ENCODE results near the gene GPSM1. TPM values are rescaled to one million over a fixed set of nuclear protein-coding genes. Genes with fewer than 3 reads are reported as not detected.

Gene GPSM1
- total and polyA plus RNA-seq, 9 of the 15 experiments (the other 6 are each of a cell fraction or from before 2014, with no cell fraction given) = 0.04 to 14.2 (median 3.1) TPM

DNA sequence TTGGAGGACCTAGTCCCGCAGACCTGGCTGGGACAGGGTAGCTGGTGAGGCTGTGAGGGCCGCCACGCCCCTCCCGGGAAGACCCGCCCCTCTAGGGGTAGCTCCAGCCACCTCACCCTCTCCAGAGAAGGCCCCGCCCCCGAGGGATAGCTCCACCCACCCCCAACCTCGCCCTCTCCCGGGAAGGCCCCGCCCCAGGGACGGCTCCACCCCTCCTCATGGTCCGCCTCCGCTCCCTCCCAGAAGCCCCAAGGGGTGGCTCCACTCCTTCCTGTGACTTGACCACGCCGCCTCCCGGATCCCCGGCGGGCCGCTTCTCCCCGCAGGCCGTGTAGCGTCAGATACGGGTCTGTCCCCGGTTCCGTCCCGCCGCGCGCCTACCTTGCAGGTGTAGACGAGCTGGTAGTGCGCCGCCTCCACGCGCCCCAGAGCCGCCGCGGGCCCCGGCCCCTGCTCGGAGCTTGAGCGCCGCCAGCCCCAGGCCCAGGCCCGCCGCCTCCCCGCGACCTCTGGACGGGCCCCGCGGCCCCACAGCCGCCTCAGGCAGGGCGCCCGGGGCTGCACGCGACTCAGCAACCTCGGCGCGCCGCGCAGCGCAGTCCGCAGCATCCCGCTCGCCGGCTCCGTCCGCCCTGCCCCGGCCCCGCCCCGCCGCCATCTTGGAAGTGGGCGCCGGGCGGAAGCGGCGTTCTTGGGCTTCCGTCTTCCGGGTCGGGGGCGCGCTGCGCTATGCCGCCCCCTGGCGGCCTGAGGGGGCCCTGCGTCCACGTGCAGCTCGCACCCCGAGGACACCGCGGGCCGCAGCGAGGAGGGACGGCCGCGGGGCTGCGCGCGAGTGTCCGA is 36.0 kb downstream of the GPSM1 start, which contains the start of gene DNLZ (continued):
- TF ChIP-seq, protein P1, sequence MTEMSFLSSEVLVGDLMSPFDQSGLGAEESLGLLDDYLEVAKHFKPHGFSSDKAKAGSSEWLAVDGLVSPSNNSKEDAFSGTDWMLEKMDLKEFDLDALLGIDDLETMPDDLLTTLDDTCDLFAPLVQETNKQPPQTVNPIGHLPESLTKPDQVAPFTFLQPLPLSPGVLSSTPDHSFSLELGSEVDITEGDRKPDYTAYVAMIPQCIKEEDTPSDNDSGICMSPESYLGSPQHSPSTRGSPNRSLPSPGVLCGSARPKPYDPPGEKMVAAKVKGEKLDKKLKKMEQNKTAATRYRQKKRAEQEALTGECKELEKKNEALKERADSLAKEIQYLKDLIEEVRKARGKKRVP (CRISPR knock-in tag; IDR thresholded peaks at IDR 0.05) = 0 out of 2 replicates have a peak, but pooled peaks have one; percentile 19
- TF ChIP-seq, protein P2, sequence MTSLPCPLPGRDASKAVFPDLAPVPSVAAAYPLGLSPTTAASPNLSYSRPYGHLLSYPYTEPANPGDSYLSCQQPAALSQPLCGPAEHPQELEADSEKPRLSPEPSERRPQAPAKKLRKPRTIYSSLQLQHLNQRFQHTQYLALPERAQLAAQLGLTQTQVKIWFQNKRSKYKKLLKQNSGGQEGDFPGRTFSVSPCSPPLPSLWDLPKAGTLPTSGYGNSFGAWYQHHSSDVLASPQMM (CRISPR knock-in tag; IDR thresholded peaks at IDR 0.05) = no peak
- TF ChIP-seq, protein P3, sequence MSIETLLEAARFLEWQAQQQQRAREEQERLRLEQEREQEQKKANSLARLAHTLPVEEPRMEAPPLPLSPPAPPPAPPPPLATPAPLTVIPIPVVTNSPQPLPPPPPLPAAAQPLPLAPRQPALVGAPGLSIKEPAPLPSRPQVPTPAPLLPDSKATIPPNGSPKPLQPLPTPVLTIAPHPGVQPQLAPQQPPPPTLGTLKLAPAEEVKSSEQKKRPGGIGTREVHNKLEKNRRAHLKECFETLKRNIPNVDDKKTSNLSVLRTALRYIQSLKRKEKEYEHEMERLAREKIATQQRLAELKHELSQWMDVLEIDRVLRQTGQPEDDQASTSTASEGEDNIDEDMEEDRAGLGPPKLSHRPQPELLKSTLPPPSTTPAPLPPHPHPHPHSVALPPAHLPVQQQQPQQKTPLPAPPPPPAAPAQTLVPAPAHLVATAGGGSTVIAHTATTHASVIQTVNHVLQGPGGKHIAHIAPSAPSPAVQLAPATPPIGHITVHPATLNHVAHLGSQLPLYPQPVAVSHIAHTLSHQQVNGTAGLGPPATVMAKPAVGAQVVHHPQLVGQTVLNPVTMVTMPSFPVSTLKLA (conservative IDR thresholded peaks at IDR 0.05) = peak; percentile 94 to 98
- TF ChIP-seq SNRNP70 (optimal IDR thresholded peaks at IDR 0.05; ENCODE audit: low read depth, low read length) (no peak), NELFE (IDR thresholded peaks at IDR 0.05; ENCODE audit: insufficient read depth, insufficient read length) (no peak), CBX8 (IDR thresholded peaks at IDR 0.05; ENCODE audit: borderline replicate concordance, extremely low read depth, low read depth, low read length, poor library complexity, severe bottlenecking) (no peak), MAFG (tag; conservative IDR thresholded peaks at IDR 0.05) (no peak), STAG1 (CRISPR knock-in tag; IDR thresholded peaks at IDR 0.05; ENCODE audit: borderline replicate concordance) (peak; percentile 19; the same call in 1 of the 2 replicates), KAT7 (CRISPR knock-in tag; IDR thresholded peaks at IDR 0.05; ENCODE audit: borderline replicate concordance) (peak; percentile 59; the same call in 1 of the 2 replicates), ZNF75A (CRISPR knock-in tag; IDR thresholded peaks at IDR 0.05) (no peak), ZNF766 (CRISPR knock-in tag; conservative IDR thresholded peaks at IDR 0.05) (peak; percentile 75; the same call in 1 of the 2 replicates), MYC (IDR thresholded peaks at IDR 0.05; ENCODE audit: low read depth, low read length) (peak; percentile 97), MYC (CRISPR knock-in tag; IDR thresholded peaks at IDR 0.05; ENCODE audit: borderline replicate concordance, low read depth) (no peak), CREB1 (IDR thresholded peaks at IDR 0.05) (peak; percentile 64), CREB1 (CRISPR knock-in tag; IDR thresholded peaks at IDR 0.05) (peak; percentile 87), E2F3 (CRISPR knock-in tag; IDR thresholded peaks at IDR 0.05) (peak; percentile 86; the same call in 1 of the 2 replicates), HDAC6 (IDR thresholded peaks at IDR 0.05; ENCODE audit: low read depth, low read length) (no peak), GTF2A2 (tag; IDR thresholded peaks at IDR 0.05) (no peak), NCOA6 (IDR thresholded peaks at IDR 0.05) (no peak), ETV1 (tag; conservative IDR thresholded peaks at IDR 0.05; ENCODE audit: low read depth) (peak; percentile 62; the same call in 1 of the 2 replicates), GTF2F1 (IDR thresholded peaks at IDR 0.05; ENCODE audit: low read depth, low read length) (no peak), BDP1 (IDR thresholded peaks at IDR 0.05; ENCODE audit: insufficient read depth, insufficient read length) (no peak)
- TF ChIP-seq, protein P4, sequence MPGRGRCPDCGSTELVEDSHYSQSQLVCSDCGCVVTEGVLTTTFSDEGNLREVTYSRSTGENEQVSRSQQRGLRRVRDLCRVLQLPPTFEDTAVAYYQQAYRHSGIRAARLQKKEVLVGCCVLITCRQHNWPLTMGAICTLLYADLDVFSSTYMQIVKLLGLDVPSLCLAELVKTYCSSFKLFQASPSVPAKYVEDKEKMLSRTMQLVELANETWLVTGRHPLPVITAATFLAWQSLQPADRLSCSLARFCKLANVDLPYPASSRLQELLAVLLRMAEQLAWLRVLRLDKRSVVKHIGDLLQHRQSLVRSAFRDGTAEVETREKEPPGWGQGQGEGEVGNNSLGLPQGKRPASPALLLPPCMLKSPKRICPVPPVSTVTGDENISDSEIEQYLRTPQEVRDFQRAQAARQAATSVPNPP (IDR thresholded peaks at IDR 0.05; ENCODE audit: borderline replicate concordance, insufficient read depth, insufficient read length) = no peak
- TF ChIP-seq, protein P5, sequence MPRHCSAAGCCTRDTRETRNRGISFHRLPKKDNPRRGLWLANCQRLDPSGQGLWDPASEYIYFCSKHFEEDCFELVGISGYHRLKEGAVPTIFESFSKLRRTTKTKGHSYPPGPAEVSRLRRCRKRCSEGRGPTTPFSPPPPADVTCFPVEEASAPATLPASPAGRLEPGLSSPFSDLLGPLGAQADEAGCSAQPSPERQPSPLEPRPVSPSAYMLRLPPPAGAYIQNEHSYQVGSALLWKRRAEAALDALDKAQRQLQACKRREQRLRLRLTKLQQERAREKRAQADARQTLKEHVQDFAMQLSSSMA (CRISPR knock-in tag; IDR thresholded peaks at IDR 0.05) = peak; percentile 93

All from K562 (cell line).